Ascending aorta (tissue), 2 donors: ENCODE results near the gene TBX15. TPM values are rescaled to one million over a fixed set of nuclear protein-coding genes. Genes with fewer than 3 reads are reported as not detected.

ENCODE experiments used
- DNase-seq, 2 donors: peaks; one replicate each; pipeline ENCODE4 v3.0.0-alpha.2; 2019; ENCODE audit warnings: low spot score in 2 of 2
- H3K27ac ChIP-seq, 2 donors: fragments of 200-600 bp; sonication (generic); one replicate each; pipeline ENCODE4 v1.5.1; 2016 to 2017; ENCODE audit warnings: mild to moderate bottlenecking in 1 of 2
- H3K27me3 ChIP-seq: fragments of 200-600 bp; sonication (generic); one replicate; pipeline ENCODE4 v1.5.1; 2017
- H3K36me3 ChIP-seq, 2 donors: fragments of 200-600 bp; sonication (generic); one replicate each; pipeline ENCODE4 v1.5.1; 2016
- H3K4me1 ChIP-seq, 2 donors: fragments of 200-600 bp; sonication (generic); one replicate each; pipeline ENCODE4 v1.5.1; 2016 to 2017; ENCODE audit warnings: mild to moderate bottlenecking in 1 of 2
- H3K4me3 ChIP-seq, 2 donors: fragments of 200-600 bp; sonication (generic); one replicate each; pipeline ENCODE4 v1.5.1; 2016 to 2017; ENCODE audit warnings: mild to moderate bottlenecking in 1 of 2
- H3K9me3 ChIP-seq, 2 donors: fragments of 200-600 bp; sonication (generic); one replicate each; pipeline ENCODE4 v1.5.1; 2016
- intact Hi-C: fragments of 100-400 bp; cut with DNase I; formaldehyde crosslinking; loops from one replicate; pipeline ENCODE4 v1.15.1; 2023
- total RNA-seq: library from RNA; depleted of rRNA; stranded (reverse); fragments of >200 nt; gene quantifications from one replicate; pipeline ENCODE4 v1.1.0, GENCODE V29; 2016
- TF ChIP-seq, protein P1 (sequence below), 3 experiments: fragments of 200-600 bp in 2 of 3; fragments of 450-650 bp in 1 of 3; sonication (generic) in 2 of 3; IDR thresholded peaks; one replicate each; pipeline ENCODE4 v1.5.1; 2016 to 2019; ENCODE audit warnings: antibody characterized with exemption in 3 of 3, mild to moderate bottlenecking in 1 of 3, moderate library complexity in 1 of 3

TBX15 gene
- total RNA-seq, 1 donor from 2014 or later, result 1.8 TPM

- DNase-seq, result no peak
- H3K36me3 ChIP-seq, result no peaks in the 10 kb centered on the region
- no peaks in the 10 kb centered on the region for H3K27me3 ChIP-seq
- intact Hi-C loops, result no loop called here
- no peaks in the 10 kb centered on the region for H3K4me1 ChIP-seq
- H3K9me3 ChIP-seq, result no peaks in the 10 kb centered on the region
- H3K27ac ChIP-seq, result no peak overlapping the region
- no peak overlapping the region for H3K4me3 ChIP-seq
- TF ChIP-seq, protein P1, sequence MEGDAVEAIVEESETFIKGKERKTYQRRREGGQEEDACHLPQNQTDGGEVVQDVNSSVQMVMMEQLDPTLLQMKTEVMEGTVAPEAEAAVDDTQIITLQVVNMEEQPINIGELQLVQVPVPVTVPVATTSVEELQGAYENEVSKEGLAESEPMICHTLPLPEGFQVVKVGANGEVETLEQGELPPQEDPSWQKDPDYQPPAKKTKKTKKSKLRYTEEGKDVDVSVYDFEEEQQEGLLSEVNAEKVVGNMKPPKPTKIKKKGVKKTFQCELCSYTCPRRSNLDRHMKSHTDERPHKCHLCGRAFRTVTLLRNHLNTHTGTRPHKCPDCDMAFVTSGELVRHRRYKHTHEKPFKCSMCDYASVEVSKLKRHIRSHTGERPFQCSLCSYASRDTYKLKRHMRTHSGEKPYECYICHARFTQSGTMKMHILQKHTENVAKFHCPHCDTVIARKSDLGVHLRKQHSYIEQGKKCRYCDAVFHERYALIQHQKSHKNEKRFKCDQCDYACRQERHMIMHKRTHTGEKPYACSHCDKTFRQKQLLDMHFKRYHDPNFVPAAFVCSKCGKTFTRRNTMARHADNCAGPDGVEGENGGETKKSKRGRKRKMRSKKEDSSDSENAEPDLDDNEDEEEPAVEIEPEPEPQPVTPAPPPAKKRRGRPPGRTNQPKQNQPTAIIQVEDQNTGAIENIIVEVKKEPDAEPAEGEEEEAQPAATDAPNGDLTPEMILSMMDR (IDR thresholded peaks at IDR 0.05), result no peak
These were observed 97.2 kb downstream of the TBX15 start for GRCh38 chr1:118890851-118891384.

DNA sequence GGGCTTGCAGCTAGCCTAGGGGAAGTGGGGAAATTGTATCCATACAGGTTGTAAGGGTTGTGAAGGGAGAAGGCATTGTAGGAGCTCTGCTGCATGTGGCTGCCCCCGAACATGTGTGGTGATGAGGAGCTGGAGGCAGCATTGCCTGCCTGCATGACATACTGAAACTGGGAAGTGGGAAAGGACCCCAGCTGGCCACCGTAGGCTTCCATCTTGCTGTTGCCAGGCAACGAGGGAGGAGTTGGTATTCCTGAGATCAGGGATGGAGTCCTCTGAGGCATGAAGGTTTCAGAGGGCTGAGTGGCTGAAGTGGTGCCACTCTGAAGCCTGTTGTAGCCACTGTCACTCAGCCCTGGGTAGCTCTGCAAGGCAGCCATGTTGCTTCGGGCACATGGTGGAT, 103.2 kb downstream of the TBX15 start:
- no peak overlapping the region for H3K27ac ChIP-seq
- no peaks in the 10 kb centered on the region for H3K4me1 ChIP-seq
- H3K36me3 ChIP-seq, result no peaks in the 10 kb centered on the region
- TF ChIP-seq, protein P1 (IDR thresholded peaks at IDR 0.05), result no peak
- H3K9me3 ChIP-seq, result no peaks in the 10 kb centered on the region
- H3K4me3 ChIP-seq, result no peak overlapping the region
- no peak for DNase-seq
- no peaks in the 10 kb centered on the region for H3K27me3 ChIP-seq
- intact Hi-C loops, result no loop called here

DNA sequence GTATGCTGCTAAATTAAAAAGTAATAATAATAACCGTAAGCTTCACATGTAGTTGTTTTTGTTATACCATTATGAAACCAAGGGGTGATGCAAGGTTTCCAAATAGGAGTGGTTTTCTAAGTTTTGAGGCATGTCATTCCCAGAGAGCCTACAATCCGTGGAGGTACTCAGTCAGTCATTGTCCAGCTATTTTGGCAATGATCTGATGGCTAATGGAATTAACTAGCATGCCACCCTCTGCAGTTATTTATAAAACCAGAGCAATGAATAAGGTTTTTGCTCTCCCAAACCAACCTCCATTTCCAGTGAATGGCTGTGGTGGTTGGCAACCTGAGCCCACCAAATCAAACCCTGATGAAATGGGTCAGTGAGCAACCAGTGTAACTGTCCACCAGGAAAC, 106.4 kb downstream of the TBX15 start:
- no peaks in the 10 kb centered on the region for H3K36me3 ChIP-seq
- no peak overlapping the region for H3K4me3 ChIP-seq
- no peaks in the 10 kb centered on the region for H3K4me1 ChIP-seq
- TF ChIP-seq, protein P1 (IDR thresholded peaks at IDR 0.05), result no peak
- intact Hi-C loops, result no loop called here
- H3K27ac ChIP-seq, result no peak overlapping the region
- H3K9me3 ChIP-seq, result no peaks in the 10 kb centered on the region
- no peak for DNase-seq
- H3K27me3 ChIP-seq, result no peaks in the 10 kb centered on the region

- no peak overlapping the region for H3K27ac ChIP-seq
- no peaks in the 10 kb centered on the region for H3K4me1 ChIP-seq
- no peak overlapping the region for H3K4me3 ChIP-seq
- TF ChIP-seq, protein P1 (IDR thresholded peaks at IDR 0.05), result no peak
- no peaks in the 10 kb centered on the region for H3K27me3 ChIP-seq
- intact Hi-C loops, result no loop called here
- no peaks in the 10 kb centered on the region for H3K9me3 ChIP-seq
- no peaks in the 10 kb centered on the region for H3K36me3 ChIP-seq
- no peak for DNase-seq
These were observed 109.5 kb downstream of the TBX15 start for GRCh38 chr1:118878661-118879060.

DNA sequence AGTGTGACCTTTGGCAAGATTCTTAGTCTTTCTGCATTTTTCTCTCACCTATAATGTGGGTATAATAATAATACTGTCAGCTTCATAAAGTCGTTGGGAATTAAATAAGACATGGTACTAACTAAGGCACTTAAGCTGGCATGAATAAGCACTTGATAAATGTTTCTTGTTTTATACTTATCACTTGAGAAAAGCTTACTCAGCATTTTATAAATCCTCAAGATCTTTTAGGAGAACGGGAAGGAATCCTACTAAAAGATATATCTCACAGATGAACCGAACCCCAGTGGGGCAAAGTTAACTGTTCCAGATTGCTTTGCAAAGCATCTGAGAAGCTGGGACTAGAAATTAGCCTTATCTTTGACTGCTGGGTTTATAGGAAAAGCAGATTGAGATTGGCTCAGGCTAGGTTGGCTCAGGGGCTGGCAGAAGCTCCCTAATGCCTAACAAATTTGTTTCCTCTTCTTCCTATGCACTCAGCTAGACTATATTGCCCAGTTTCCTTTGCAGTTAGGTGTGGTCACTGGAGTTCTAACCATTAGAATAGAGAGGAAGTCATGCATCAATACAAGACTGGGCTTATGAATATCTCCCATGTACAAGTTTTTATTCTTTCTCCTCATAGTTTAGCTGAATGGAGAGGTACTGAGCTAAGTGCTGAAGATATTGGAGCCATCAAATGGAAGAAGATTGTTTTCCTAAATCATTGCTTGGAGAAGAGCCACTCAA, 110.3 kb downstream of the TBX15 start:
- TF ChIP-seq, protein P1 (IDR thresholded peaks at IDR 0.05), result no peak

More for the DNA sequence above, 110.3 kb downstream of the TBX15 start:
- Histone ChIP-seq H3K4me1 (no peaks in the 10 kb centered on the region), H3K36me3 (no peaks in the 10 kb centered on the region), H3K27me3 (no peaks in the 10 kb centered on the region), H3K27ac (no peak overlapping the region), H3K4me3 (no peak overlapping the region), H3K9me3 (no peaks in the 10 kb centered on the region)
- no peak for DNase-seq
- intact Hi-C loops, result no loop called here
